Epithelial cell of esophagus (primary cell): ENCODE results near the gene LILRA6.
"Not testable (repeated sequence)": the region's sequence is repeated elsewhere in the genome, so short reads cannot be mapped to it uniquely, and the experiment has no call there.

Experiments
- DNase-seq: peaks from one replicate; pipeline ENCODE4 v3.0.0; 2010; ENCODE audit warnings: low read depth
- H3K4me3 ChIP-seq: 2 replicates; pipeline ENCODE4 v1.5.1; 2011; ENCODE audit warnings: mild to moderate bottlenecking, low read length, control low read depth
- TF ChIP-seq, protein P1 (sequence below): IDR thresholded peaks from 2 replicates; pipeline ENCODE4 v1.5.1; 2011; ENCODE audit warnings: low read depth, mild to moderate bottlenecking, low read length, control low read depth, inconsistent platforms; ENCODE audit not compliant: insufficient read depth; ENCODE audit errors: missing control alignments

Gene LILRA6

DNA sequence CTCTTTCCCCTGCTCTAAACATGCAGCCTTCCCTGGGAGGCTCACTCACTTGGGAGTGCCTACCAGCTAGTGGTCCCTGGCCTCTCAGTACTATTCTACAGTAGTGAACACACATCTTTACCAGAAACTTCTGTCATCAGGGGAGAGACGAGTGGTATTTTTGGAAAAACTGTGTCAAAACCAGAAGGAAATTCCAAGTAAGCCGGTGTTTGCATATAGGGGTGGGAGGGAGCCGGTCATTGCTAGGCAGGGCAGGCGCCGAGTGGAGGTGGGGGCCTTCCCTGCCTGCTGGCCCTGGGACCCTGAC, 35.0 kb downstream of the LILRA6 start:
- TF ChIP-seq, protein P1, sequence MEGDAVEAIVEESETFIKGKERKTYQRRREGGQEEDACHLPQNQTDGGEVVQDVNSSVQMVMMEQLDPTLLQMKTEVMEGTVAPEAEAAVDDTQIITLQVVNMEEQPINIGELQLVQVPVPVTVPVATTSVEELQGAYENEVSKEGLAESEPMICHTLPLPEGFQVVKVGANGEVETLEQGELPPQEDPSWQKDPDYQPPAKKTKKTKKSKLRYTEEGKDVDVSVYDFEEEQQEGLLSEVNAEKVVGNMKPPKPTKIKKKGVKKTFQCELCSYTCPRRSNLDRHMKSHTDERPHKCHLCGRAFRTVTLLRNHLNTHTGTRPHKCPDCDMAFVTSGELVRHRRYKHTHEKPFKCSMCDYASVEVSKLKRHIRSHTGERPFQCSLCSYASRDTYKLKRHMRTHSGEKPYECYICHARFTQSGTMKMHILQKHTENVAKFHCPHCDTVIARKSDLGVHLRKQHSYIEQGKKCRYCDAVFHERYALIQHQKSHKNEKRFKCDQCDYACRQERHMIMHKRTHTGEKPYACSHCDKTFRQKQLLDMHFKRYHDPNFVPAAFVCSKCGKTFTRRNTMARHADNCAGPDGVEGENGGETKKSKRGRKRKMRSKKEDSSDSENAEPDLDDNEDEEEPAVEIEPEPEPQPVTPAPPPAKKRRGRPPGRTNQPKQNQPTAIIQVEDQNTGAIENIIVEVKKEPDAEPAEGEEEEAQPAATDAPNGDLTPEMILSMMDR, result no peak
- H3K4me3 ChIP-seq, result no peak overlapping the region
- no peak for DNase-seq

DNA sequence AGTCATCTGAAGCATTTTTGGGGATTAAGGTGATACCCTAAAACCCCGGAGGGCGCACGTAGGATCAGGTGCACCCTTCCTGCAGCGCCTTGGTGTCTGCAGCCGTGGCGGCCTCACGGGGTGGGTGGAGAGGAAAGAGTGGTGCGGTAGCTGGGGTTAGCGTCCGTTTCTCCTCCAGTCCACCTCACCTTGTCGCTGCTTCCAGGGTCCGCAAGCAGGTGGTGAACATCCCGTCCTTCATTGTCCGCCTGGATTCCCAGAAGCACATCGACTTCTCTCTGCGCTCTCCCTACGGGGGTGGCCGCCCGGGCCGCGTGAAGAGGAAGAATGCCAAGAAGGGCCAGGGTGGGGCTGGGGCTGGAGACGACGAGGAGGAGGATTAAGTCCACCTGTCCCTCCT, 35.4 kb downstream of the LILRA6 start:
- DNase-seq, H3K4me3 ChIP-seq: not testable (repeated sequence)

DNA sequence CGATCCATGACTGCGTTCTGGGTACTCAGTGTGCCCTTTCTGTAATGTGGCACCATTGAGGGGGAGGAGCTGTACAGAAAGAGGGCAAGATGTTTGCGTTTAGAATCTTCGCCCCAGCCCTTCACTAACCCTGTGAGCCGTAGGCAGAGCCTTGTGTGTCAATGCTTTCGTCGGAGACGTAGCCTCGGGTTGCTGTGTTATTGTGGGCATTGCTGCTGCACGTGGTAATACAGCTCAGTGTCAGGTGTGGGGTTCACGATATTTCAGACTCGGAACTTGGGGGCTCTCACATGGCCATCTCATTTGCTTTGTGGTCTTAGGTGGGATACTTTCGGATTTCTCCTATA, 35.8 kb downstream of the LILRA6 start:
- H3K4me3 ChIP-seq, result no peak overlapping the region
- no peak for DNase-seq
- TF ChIP-seq, protein P1, result no peak

DNA sequence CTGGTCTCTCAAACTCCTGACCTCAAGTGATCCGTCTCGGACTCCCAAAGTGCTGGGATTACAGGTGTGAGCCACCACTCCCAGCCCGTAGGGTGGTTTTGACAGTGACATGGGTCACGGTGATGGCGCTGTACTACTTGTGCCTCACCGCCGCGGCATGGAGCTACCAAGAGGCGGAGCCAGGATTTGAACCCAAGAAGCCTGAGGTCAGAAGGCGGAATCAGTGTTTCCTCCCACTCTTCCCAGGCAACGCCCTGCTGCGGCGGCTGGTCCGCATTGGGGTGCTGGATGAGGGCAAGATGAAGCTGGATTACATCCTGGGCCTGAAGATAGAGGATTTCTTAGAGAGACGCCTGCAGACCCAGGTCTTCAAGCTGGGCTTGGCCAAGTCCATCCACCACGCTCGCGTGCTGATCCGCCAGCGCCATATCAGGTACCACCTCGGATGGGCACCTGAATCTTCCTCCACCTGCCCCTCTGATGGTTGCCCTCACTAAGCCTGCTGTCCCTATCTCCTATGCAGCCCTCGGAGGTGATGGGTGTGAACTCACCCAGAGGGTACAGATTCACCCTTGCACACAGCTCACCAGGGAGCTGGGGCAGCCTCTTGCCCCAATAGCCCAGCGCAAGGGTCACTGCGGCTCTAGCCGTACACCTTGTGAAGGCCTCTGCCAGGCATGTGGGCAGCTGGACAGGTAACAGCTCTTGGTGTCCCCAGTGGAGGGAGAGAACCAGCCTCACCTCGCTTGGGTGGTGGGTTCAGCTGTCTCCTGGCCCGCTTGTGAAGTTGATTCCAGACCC, 36.4 kb downstream of the LILRA6 start:
- TF ChIP-seq, protein P1, result no peak
- no peak overlapping the region for H3K4me3 ChIP-seq
- no peak for DNase-seq

DNA sequence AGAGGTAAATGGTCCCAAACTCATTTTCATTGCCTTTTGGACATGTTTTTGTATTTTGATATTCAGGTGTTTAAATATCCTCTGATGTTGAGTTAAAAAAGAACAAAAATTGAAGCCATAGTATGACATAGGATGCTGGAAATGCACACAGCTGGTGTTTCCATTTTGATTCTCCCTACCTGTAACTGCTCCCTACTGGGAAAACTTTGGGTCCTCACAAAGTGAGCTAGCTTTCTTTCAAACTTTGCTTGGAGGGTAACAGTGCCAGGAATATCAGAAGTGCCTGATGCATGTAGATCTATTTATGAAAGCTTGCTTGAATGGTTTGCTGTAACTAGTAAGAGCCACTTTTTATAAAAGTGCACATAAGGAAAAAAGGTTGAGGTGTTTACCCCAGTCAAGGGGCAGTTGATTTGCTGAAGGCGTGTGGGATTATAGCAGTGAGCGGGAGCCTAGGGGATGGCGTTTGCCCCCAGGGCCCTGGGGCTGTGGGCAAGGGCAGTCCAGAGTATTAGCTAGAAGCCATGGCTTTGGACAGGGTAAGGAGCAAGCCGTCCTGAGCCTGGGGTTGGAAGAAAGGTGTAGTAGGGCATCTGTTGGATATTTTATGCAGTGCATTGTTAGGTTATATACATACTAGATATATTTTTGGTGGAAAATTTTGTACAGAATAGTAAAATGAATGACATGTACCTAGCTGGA, 37.7 kb downstream of the LILRA6 start:
- TF ChIP-seq, protein P1, result no peak
- DNase-seq, result no peak
- H3K4me3 ChIP-seq, result no peak overlapping the region

DNA sequence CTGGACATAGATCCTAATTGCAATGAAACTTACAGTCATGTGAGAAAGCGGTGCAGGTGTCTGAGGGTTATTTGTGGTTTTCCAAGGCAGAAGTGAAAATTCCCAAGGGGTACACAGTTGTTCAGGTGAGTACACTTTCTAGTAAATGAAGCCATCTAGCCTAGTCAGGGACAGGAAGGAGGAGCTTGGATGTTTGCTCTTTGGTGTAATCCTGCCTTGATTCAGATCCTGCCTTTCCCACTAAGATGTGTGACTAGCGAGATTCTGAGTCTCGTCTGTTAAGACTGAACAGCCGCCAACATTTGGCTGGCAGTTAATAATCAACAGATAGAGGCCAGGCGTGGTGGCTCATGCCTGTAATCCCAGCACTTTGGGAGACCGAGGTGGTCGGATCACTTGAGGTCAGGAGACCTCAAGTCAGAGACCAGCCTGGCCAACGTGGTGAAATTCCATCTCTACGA, 39.4 kb downstream of the LILRA6 start:
- H3K4me3 ChIP-seq, result peak overlapping the region; percentile 91
- no peak for DNase-seq
- TF ChIP-seq, protein P1, result no peak

DNA sequence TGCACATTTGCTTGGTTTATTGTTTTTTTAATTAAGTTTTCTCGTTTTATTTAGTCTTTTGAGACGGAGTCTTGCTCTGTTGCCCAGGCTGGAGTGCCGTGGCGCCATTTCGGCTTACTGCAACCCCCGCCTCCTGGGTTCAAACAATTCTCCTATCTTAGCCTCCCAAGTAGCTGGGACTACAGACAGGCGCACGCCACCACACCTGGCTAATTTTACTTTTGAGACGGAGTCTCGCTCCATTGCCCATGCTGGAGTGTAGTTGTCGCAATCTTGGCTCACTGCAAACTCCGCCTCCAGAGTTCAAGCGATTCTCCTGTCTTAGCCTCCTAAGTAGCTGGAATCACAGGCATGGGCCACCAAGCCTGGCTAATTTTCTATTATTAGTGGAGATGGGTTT, 40.6 kb downstream of the LILRA6 start:
- peak overlapping the region; percentile 91 for H3K4me3 ChIP-seq
- TF ChIP-seq, protein P1, result no peak
- DNase-seq, result peak; percentile 29
